SK-N-SH (cell line): ENCODE data around the gene HOXC13. TPM values are rescaled to one million over a fixed set of nuclear protein-coding genes. Genes with fewer than 3 reads are reported as not detected.

Source experiments
- CTCF ChIA-PET: fragments of 300-600, 350-600 bp; formaldehyde crosslinking; extraction: SDS; loops from one replicate; lab custom pipeline; 2021; lab: Yijun Ruan, JAX
- POLR2A ChIA-PET: fragments of 350-600 bp; sonication (Branson Sonifier 250); formaldehyde crosslinking; extraction: SDS; loops from one replicate; lab custom pipeline; 2020; ENCODE audit warnings: antibody characterized with exemption, inconsistent platforms; lab: Yijun Ruan, JAX
- DNase-seq: peaks from one replicate; pipeline ENCODE4 v3.0.0; 2012
- H2AFZ ChIP-seq: fragments of 200-600 bp; sonication (generic); 2 replicates; pipeline ENCODE4 v1.8.1; 2016; ENCODE audit warnings: antibody characterized with exemption, mild to moderate bottlenecking, low read depth
- H3F3A ChIP-seq: fragments of 200-600 bp; sonication (generic); replicated peaks from 2 replicates; pipeline ENCODE3; 2016; ENCODE audit warnings: antibody characterized with exemption, mild to moderate bottlenecking; ENCODE audit not compliant: insufficient read depth
- H3K27ac ChIP-seq, 2 experiments: fragments of 200-500 bp in 1 of 2; fragments of 200-600 bp in 1 of 2; sonication (Bioruptor generic) in 1 of 2; sonication (generic), shearing (Covaris generic) in 1 of 2; 2 replicates each; pipeline versions ENCODE4 v1.5.1 to v1.6.1; 2014 to 2016; ENCODE audit warnings: low read depth in 2 of 2, inconsistent platforms in 1 of 2, low read length in 1 of 2, mild to moderate bottlenecking in 1 of 2, mixed read lengths in 1 of 2
- H3K27me3 ChIP-seq: fragments of 200-600 bp; sonication (generic), shearing (Covaris generic); 2 replicates; pipeline ENCODE4 v1.6.1; 2016; ENCODE audit warnings: mixed run types; ENCODE audit not compliant: insufficient read depth
- H3K36me3 ChIP-seq, 2 experiments: fragments of 200-500 bp in 1 of 2; fragments of 200-600 bp in 1 of 2; sonication (Bioruptor generic) in 1 of 2; sonication (generic) in 1 of 2; replicated peaks in 1 of 2; 2 replicates each; pipeline versions ENCODE3 to v1.5.1; 2014 to 2016; ENCODE audit warnings: low read length in 1 of 2, mild to moderate bottlenecking in 1 of 2; ENCODE audit not compliant: insufficient read depth in 2 of 2, control insufficient read depth in 1 of 2
- H3K4me1 ChIP-seq, 2 experiments: fragments of 200-500 bp in 1 of 2; fragments of 200-600 bp in 1 of 2; sonication (Bioruptor generic) in 1 of 2; sonication (generic), shearing (Covaris generic) in 1 of 2; 2 replicates each; pipeline versions ENCODE4 v1.5.1 to v1.6.1; 2014 to 2016; ENCODE audit warnings: low read depth in 1 of 2, low read length in 1 of 2, mixed run types in 1 of 2; ENCODE audit not compliant: insufficient read depth in 2 of 2, control insufficient read depth in 1 of 2
- H3K4me2 ChIP-seq: fragments of 200-600 bp; sonication (generic), shearing (Covaris generic); 2 replicates; pipeline ENCODE4 v1.6.1; 2017; ENCODE audit warnings: mixed run types
- H3K4me3 ChIP-seq, 2 experiments: fragments of 200-500 bp in 1 of 2; fragments of 200-600 bp in 1 of 2; sonication (Bioruptor generic) in 1 of 2; sonication (generic), shearing (Covaris generic) in 1 of 2; 2 replicates each; pipeline versions ENCODE4 v1.5.1 to v1.8.1; 2014 to 2016; ENCODE audit warnings: low read depth in 2 of 2, inconsistent platforms in 1 of 2, low read length in 1 of 2, mild to moderate bottlenecking in 1 of 2, mixed read lengths in 1 of 2, moderate library complexity in 1 of 2
- H3K79me2 ChIP-seq: fragments of 200-600 bp; sonication (generic); 2 replicates; pipeline ENCODE4 v1.8.1; 2017; ENCODE audit warnings: mild to moderate bottlenecking; ENCODE audit not compliant: insufficient read depth
- H3K9ac ChIP-seq: fragments of 200-600 bp; sonication (generic); 2 replicates; pipeline ENCODE4 v1.6.1; 2017; ENCODE audit warnings: mixed run types
- H3K9me2 ChIP-seq: fragments of 200-600 bp; sonication (generic); 2 replicates; pipeline ENCODE4 v1.6.1; 2017; ENCODE audit warnings: mixed run types
- H3K9me3 ChIP-seq: fragments of 200-600 bp; sonication (generic); 2 replicates; pipeline ENCODE4 v1.6.1; 2017; ENCODE audit warnings: mixed run types, mild to moderate bottlenecking, moderate library complexity
- H4K20me1 ChIP-seq: fragments of 200-600 bp; sonication (generic); 2 replicates; pipeline ENCODE4 v1.6.1; 2017; ENCODE audit warnings: mild to moderate bottlenecking, mixed run types; ENCODE audit not compliant: insufficient read depth
- EP300 ChIP-seq, 2 experiments: IDR thresholded peaks; 2 replicates each; pipeline versions ENCODE4 v1.4.0 to v1.6.1; 2012; ENCODE audit warnings: borderline replicate concordance in 1 of 2, low read depth in 1 of 2, low read length in 1 of 2
- EZH2phosphoT487 ChIP-seq: fragments of 200-600 bp; sonication (generic); IDR thresholded peaks from 2 replicates; pipeline ENCODE4 v1.6.1; 2017; ENCODE audit warnings: low read depth, mixed run types, mild to moderate bottlenecking, antibody characterized with exemption, moderate library complexity, borderline replicate concordance
- FOSL2 ChIP-seq: IDR thresholded peaks from 2 replicates; pipeline ENCODE4 v1.4.0; 2012; ENCODE audit warnings: low read depth, mild to moderate bottlenecking, moderate library complexity, borderline replicate concordance
- GABPA ChIP-seq: IDR thresholded peaks from 2 replicates; pipeline ENCODE4 v1.4.0; 2012; ENCODE audit warnings: low read depth, mild to moderate bottlenecking
- GATA2 ChIP-seq: sonication (generic); formaldehyde crosslinking; IDR thresholded peaks from 2 replicates; pipeline ENCODE4 v1.5.0; 2020; ENCODE audit warnings: mild to moderate bottlenecking, missing genetic modification reagents
- POLR2AphosphoS5 ChIP-seq: IDR thresholded peaks from 2 replicates; pipeline ENCODE4 v1.6.1; 2012; ENCODE audit warnings: low read depth, low read length
- RAD21 ChIP-seq: IDR thresholded peaks from 2 replicates; pipeline ENCODE4 v1.6.1; 2012; ENCODE audit warnings: mild to moderate bottlenecking, low read length
- RCOR1 ChIP-seq: fragments of 150-350 bp; IDR thresholded peaks from 2 replicates; pipeline ENCODE4 v1.6.1; 2017; ENCODE audit warnings: antibody characterized with exemption, low read length
- RXRA ChIP-seq: IDR thresholded peaks from 2 replicates; pipeline ENCODE4 v1.4.0; 2012; ENCODE audit warnings: low read depth, mild to moderate bottlenecking, borderline replicate concordance
- SIN3A ChIP-seq: IDR thresholded peaks from 2 replicates; pipeline ENCODE4 v1.6.1; 2012; ENCODE audit warnings: low read depth, mild to moderate bottlenecking, low read length, moderate library complexity, borderline replicate concordance
- SMC3 ChIP-seq: IDR thresholded peaks from 2 replicates; pipeline ENCODE4 v1.6.1; 2012; ENCODE audit warnings: low read depth, low read length, improper control_type of control experiment
- WGBS: methylation state at CpG from one replicate; pipeline ENCODE4 v1.1.6; 2017; ENCODE audit warnings: low lambda C conversion rate; 5-methylcytosine and 5-hydroxymethylcytosine counted together
- polyA plus RNA-seq, 3 experiments: library from polyadenylated mRNA; depleted of rRNA; stranded (reverse); fragments of >200 nt; gene quantifications; 2 replicates each; pipeline ENCODE4 v1.2.3, GENCODE V29; 2012
- TF ChIP-seq, protein P1 (sequence below): fragments of 200-600 bp; sonication (generic); IDR thresholded peaks from 2 replicates; pipeline ENCODE4 v1.6.1; 2017; ENCODE audit warnings: antibody characterized with exemption, mild to moderate bottlenecking, moderate library complexity

Gene HOXC13
- polyA plus RNA-seq, 1 of the 3 experiments (the other 2 are of a cell fraction): not detected

DNA sequence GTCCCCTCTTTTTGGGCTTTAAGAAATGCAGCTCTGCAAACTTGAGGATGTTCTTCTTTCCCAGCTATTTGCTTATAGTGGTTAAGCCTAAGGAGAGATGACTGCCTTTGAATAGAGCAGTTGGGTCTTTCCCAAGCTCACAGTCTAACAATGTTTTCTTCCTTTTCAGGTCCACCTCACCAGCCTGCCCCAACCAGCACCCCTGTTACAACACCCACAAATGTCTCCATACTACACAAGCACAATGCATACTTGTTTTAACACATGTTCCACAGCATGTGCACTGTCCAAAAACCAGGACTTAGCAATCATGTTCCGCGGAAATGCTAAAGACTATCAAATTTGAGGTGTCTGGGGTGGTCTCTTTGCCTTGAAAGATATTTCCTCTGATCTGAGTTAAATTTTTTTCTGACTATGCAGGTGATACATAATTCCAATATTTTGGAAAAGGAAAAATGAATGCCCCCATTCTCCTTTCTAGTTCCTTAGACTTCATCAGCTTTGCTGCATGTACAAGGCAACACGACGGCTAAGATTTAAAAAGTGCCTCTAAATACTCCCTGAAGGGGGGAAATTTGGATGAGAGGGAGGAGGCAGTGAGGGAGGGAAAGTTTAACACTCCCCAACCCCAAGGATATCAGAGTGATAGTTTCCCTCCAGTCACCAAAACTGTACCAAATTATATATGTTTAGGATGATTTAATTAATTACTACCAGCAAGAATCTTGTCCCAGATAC lies 6.6 kb upstream of the HOXC13 start:
- POLR2A ChIA-PET: no interaction called here
- DNase-seq: no peak
- H3K4me2 ChIP-seq: no peak overlapping the region
- no peak overlapping the region for H3K27ac ChIP-seq
- no peaks in the 10 kb centered on the region for H3K4me1 ChIP-seq
- CTCF ChIA-PET: interaction anchor here (0.8 to 1.0 kb wide), 2 partner anchors 53 kb away, joined by 3 to 4 read pairs; partner anchors contain the start of gene HOXC10
- no peaks in the 10 kb centered on the region for H4K20me1 ChIP-seq
- H3K79me2 ChIP-seq: no peaks in the 10 kb centered on the region
- no peaks in the 10 kb centered on the region for H3K9me3 ChIP-seq
- no peaks in the 10 kb centered on the region for H3F3A ChIP-seq
- no peak overlapping the region for H3K4me3 ChIP-seq
- TF ChIP-seq RAD21 (no peak), POLR2AphosphoS5 (no peak), SMC3 (no peak), GABPA (no peak), EP300 (IDR thresholded peaks at IDR 0.05; ENCODE audit: borderline replicate concordance in 1 of 2, low read depth in 1 of 2, low read length in 1 of 2) (no peak), RXRA (no peak)
- H3K9ac ChIP-seq: no peak overlapping the region
- no peaks in the 10 kb centered on the region for H3K36me3 ChIP-seq
- no peaks in the 10 kb centered on the region for H3K9me2 ChIP-seq
- H3K27me3 ChIP-seq: peaks cover 97% of the 10 kb centered on the region
- WGBS: 52% methylated on average over 4 of the region's 4 CpGs
- H2AFZ ChIP-seq: no peak overlapping the region

DNA sequence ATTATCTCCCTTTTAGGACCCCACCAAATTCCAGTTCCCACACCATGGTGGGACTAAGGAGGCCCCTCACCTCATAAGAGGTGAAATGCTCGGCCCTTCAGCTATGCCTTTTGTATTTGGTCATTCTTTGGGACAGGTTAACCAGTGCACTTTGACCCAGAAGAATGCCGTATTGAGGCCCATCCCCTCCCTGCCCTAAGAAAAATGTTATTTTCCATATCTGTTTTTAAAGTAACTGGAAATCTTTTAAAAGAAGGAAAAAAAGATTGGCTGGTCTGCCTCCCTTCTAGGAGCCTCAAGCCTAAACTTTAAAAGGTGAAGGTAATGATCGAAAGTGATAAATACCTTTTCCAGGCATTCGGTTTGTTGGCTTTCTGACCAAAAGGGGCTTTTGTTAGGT lies 5.7 kb upstream of the HOXC13 start:
- no peak for DNase-seq
- WGBS: 28% methylated on average over 4 of the region's 4 CpGs
- H3K9ac ChIP-seq: no peak overlapping the region
- POLR2A ChIA-PET: no interaction called here
- peaks cover 97% of the 10 kb centered on the region for H3K27me3 ChIP-seq
- no peaks in the 10 kb centered on the region; a peak in 1 of 4 replicates for H3K4me1 ChIP-seq
- no peak overlapping the region for H3K4me2 ChIP-seq
- no peaks in the 10 kb centered on the region for H3K9me3 ChIP-seq
- CTCF ChIA-PET: interaction anchor here (1.0 kb wide), 1 partner anchor 52 kb away, joined by 3 read pairs; the partner anchor contains the start of gene HOXC10
- H2AFZ ChIP-seq: no peak overlapping the region
- H3K4me3 ChIP-seq: no peak overlapping the region
- no peak overlapping the region for H3K27ac ChIP-seq
- TF ChIP-seq SIN3A (no peak), GATA2 (CRISPR knock-in tag) (no peak), GABPA (no peak), FOSL2 (no peak), POLR2AphosphoS5 (no peak), EZH2phosphoT487 (no peak), RCOR1 (no peak), SMC3 (no peak)
- TF ChIP-seq, protein P1, sequence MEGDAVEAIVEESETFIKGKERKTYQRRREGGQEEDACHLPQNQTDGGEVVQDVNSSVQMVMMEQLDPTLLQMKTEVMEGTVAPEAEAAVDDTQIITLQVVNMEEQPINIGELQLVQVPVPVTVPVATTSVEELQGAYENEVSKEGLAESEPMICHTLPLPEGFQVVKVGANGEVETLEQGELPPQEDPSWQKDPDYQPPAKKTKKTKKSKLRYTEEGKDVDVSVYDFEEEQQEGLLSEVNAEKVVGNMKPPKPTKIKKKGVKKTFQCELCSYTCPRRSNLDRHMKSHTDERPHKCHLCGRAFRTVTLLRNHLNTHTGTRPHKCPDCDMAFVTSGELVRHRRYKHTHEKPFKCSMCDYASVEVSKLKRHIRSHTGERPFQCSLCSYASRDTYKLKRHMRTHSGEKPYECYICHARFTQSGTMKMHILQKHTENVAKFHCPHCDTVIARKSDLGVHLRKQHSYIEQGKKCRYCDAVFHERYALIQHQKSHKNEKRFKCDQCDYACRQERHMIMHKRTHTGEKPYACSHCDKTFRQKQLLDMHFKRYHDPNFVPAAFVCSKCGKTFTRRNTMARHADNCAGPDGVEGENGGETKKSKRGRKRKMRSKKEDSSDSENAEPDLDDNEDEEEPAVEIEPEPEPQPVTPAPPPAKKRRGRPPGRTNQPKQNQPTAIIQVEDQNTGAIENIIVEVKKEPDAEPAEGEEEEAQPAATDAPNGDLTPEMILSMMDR: no peak
- no peaks in the 10 kb centered on the region for H3K9me2 ChIP-seq
- no peaks in the 10 kb centered on the region for H3K79me2 ChIP-seq
- H3K36me3 ChIP-seq: no peaks in the 10 kb centered on the region
- H4K20me1 ChIP-seq: no peaks in the 10 kb centered on the region
- H3F3A ChIP-seq: no peaks in the 10 kb centered on the region
